ENCODE results near the gene ZNF518A. TPM values are rescaled to one million over a fixed set of nuclear protein-coding genes. Genes with fewer than 3 reads are reported as not detected.
"Not testable (repeated sequence)": the region's sequence is repeated elsewhere in the genome, so short reads cannot be mapped to it uniquely, and the experiment has no call there.

ZNF518A gene
- total RNA-seq, 2 experiments from 2014 or later: 22.0 to 22.7 TPM

- Mint-ChIP-seq H3K4me3 (no peak overlapping the region), H3K27me3 (peaks cover 6% of the 10 kb centered on the region), H3K4me1 (peaks cover 1% of the 10 kb centered on the region), H3K9me3 (peaks cover 26% of the 10 kb centered on the region), H3K36me3 (peaks cover 21% of the 10 kb centered on the region), H3K27ac (no peak overlapping the region)
- DNase-seq: no peak
- ATAC-seq (ENCODE audit: low read depth): no peak
- POLR2A ChIA-PET: no interaction called here
Measured at GRCh38 chr10:96168546-96168945, 38.4 kb downstream of the ZNF518A start.

DNA sequence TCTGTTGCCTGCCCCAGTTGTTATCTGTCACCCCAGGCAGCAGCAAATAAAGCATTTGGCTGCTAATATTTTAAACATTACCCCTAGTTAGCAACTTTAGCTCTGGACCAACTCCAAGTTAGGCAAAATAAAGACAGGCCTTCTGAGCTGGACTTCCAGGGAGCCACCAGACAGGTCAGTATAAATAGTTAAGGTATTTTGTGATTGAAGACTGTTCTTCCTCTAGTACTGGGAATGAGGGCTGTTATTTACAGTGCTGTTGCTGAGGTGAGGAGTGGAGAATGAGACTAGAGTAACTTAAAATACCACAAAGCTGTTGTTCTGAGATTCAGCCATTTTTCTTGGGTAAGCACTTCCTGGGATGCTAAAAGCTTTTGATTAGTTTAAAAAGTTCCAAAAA lies 40.1 kb downstream of the ZNF518A start:
- no peak overlapping the region for H3K27ac Mint-ChIP-seq
- no peak for DNase-seq
- POLR2A ChIA-PET: no interaction called here
- peaks cover 24% of the 10 kb centered on the region for H3K9me3 Mint-ChIP-seq
- peaks cover 12% of the 10 kb centered on the region for H3K36me3 Mint-ChIP-seq
- no peak for ATAC-seq (ENCODE audit: low read depth)
- H3K4me3 Mint-ChIP-seq: no peak overlapping the region
- no peaks in the 10 kb centered on the region for H3K4me1 Mint-ChIP-seq
- H3K27me3 Mint-ChIP-seq: peaks cover 15% of the 10 kb centered on the region

- POLR2A ChIA-PET: no interaction called here
- H3K4me1 Mint-ChIP-seq: no peaks in the 10 kb centered on the region
- no peak overlapping the region for H3K27ac Mint-ChIP-seq
- DNase-seq (no peak), ATAC-seq (ENCODE audit: low read depth) (no peak)
- H3K9me3 Mint-ChIP-seq: peaks cover 26% of the 10 kb centered on the region
- H3K36me3 Mint-ChIP-seq: peaks cover 7% of the 10 kb centered on the region
- H3K4me3 Mint-ChIP-seq: no peak overlapping the region
- H3K27me3 Mint-ChIP-seq: peaks cover 22% of the 10 kb centered on the region
Measured at GRCh38 chr10:96172666-96173065, 42.6 kb downstream of the ZNF518A start.

DNA sequence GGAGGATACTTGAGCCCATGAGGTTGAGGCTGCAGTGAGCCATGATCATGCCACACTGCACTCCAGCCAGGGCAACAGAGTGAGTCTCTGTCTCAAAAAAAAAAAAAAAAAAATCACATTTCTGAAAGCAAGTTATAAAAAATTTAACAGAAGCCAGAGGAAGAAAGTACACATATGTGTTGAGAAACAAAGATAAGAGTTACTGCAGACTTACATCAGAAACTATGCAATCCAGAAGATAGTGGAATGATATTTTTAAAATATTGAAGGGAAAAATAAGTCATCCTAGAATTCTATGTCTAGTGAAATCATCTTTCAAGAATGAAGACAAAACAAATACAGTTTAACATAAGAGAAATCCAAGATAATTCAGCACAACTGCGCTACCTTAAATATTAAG lies 46.9 kb downstream of the ZNF518A start:
- POLR2A ChIA-PET: no interaction called here

GRCh38 chr10:96188421-96188820 lies 58.3 kb downstream of the ZNF518A start:
- H3K36me3 Mint-ChIP-seq: no peaks in the 10 kb centered on the region
- peaks cover 4% of the 10 kb centered on the region for H3K9me3 Mint-ChIP-seq
- peaks cover 13% of the 10 kb centered on the region for H3K27me3 Mint-ChIP-seq
- no peak overlapping the region for H3K4me3 Mint-ChIP-seq
- POLR2A ChIA-PET: no interaction called here
- H3K27ac Mint-ChIP-seq: no peak overlapping the region
- ATAC-seq (ENCODE audit: low read depth) (no peak), DNase-seq (no peak)
- no peaks in the 10 kb centered on the region for H3K4me1 Mint-ChIP-seq

More for the DNA sequence above, 46.9 kb downstream of the ZNF518A start:
- Mint-ChIP-seq H3K27me3 (peaks cover 33% of the 10 kb centered on the region), H3K4me3 (no peak overlapping the region), H3K27ac (no peak overlapping the region), H3K36me3 (peaks cover 3% of the 10 kb centered on the region), H3K4me1 (no peaks in the 10 kb centered on the region), H3K9me3 (peaks cover 19% of the 10 kb centered on the region)
- DNase-seq (no peak), ATAC-seq (ENCODE audit: low read depth) (no peak)

GRCh38 chr10:96188916-96189315 lies 58.8 kb downstream of the ZNF518A start:
- Mint-ChIP-seq H3K27ac (no peak overlapping the region), H3K9me3 (peaks cover 2% of the 10 kb centered on the region), H3K27me3 (peaks cover 11% of the 10 kb centered on the region), H3K36me3 (no peaks in the 10 kb centered on the region), H3K4me3 (no peak overlapping the region), H3K4me1 (no peaks in the 10 kb centered on the region)
- no peak for DNase-seq
- POLR2A ChIA-PET: no interaction called here
- no peak for ATAC-seq (ENCODE audit: low read depth)

DNA sequence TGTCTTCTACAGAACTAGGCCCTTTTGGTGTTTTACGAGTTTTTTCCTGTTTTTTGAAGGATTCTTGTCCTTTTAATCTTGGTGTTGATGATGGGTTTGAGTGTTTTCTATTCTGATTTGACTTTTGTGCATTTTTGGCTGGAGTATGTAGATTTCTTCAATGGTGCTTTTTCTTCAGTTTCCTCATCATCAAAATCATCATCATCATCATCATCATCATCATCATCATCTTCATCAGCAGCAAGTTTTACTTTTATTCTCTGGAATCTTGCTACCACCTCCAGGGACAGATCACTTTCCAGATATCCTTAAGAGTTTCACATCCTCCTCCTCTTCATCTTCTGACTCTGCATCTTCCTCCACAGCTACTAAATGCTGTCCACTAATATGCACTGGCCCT lies 59.4 kb downstream of the ZNF518A start:
- peaks cover 14% of the 10 kb centered on the region for H3K27me3 Mint-ChIP-seq
- H3K4me3 Mint-ChIP-seq; ATAC-seq (ENCODE audit: low read depth): not testable (repeated sequence)

GRCh38 chr10:96201525-96201924 lies 71.4 kb downstream of the ZNF518A start:
- no peak for DNase-seq
- Mint-ChIP-seq H3K27ac (no peak overlapping the region), H3K36me3 (no peaks in the 10 kb centered on the region), H3K4me3 (no peak overlapping the region), H3K27me3 (peaks cover 7% of the 10 kb centered on the region), H3K9me3 (no peaks in the 10 kb centered on the region), H3K4me1 (no peaks in the 10 kb centered on the region)
- no peak for ATAC-seq (ENCODE audit: low read depth)
- POLR2A ChIA-PET: no interaction called here

More for the DNA sequence above, 59.4 kb downstream of the ZNF518A start:
- POLR2A ChIA-PET, H3K36me3 Mint-ChIP-seq, H3K9me3 Mint-ChIP-seq, H3K27ac Mint-ChIP-seq, DNase-seq, H3K4me1 Mint-ChIP-seq: not testable (repeated sequence)

DNA sequence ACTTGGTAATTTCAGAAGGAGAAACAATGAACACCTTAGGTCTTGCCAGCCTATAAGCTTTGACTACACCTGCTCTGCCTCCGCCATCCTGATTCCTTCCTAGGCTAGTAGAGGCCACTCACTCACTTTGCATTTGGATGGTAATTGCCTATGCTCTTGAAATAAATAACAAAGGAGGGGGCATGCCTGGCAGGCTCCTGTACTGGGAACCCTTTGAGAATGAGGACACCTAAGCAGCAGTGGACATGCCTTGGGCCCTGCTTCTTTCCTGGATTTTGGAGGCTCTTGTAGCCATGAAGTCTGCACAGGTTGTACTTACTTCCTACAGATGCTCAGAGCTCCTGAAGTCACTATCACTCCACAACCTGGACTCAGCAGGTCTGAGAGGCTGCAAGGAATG lies 75.5 kb downstream of the ZNF518A start:
- Mint-ChIP-seq H3K4me3 (no peak overlapping the region), H3K27me3 (peaks cover 4% of the 10 kb centered on the region), H3K27ac (no peak overlapping the region), H3K4me1 (no peaks in the 10 kb centered on the region), H3K36me3 (no peaks in the 10 kb centered on the region), H3K9me3 (no peaks in the 10 kb centered on the region)
- POLR2A ChIA-PET: no interaction called here
- ATAC-seq (ENCODE audit: low read depth) (no peak), DNase-seq (no peak)

GRCh38 chr10:96208271-96208670 lies 78.2 kb downstream of the ZNF518A start:
- ATAC-seq (ENCODE audit: low read depth) (no peak), DNase-seq (no peak)
- H3K27me3 Mint-ChIP-seq: peaks cover 4% of the 10 kb centered on the region
- no peak overlapping the region for H3K27ac Mint-ChIP-seq
- POLR2A ChIA-PET: no interaction called here
- H3K4me1 Mint-ChIP-seq: no peaks in the 10 kb centered on the region
- no peaks in the 10 kb centered on the region for H3K9me3 Mint-ChIP-seq
- no peak overlapping the region for H3K4me3 Mint-ChIP-seq
- no peaks in the 10 kb centered on the region for H3K36me3 Mint-ChIP-seq

GRCh38 chr10:96208946-96209345 lies 78.8 kb downstream of the ZNF518A start:
- DNase-seq (no peak), ATAC-seq (ENCODE audit: low read depth) (no peak)
- no peak overlapping the region for H3K4me3 Mint-ChIP-seq
- H3K4me1 Mint-ChIP-seq: no peaks in the 10 kb centered on the region
- no peaks in the 10 kb centered on the region for H3K9me3 Mint-ChIP-seq
- H3K27ac Mint-ChIP-seq: no peak overlapping the region
- H3K36me3 Mint-ChIP-seq: no peaks in the 10 kb centered on the region
- POLR2A ChIA-PET: no interaction called here
- H3K27me3 Mint-ChIP-seq: peaks cover 4% of the 10 kb centered on the region

DNA sequence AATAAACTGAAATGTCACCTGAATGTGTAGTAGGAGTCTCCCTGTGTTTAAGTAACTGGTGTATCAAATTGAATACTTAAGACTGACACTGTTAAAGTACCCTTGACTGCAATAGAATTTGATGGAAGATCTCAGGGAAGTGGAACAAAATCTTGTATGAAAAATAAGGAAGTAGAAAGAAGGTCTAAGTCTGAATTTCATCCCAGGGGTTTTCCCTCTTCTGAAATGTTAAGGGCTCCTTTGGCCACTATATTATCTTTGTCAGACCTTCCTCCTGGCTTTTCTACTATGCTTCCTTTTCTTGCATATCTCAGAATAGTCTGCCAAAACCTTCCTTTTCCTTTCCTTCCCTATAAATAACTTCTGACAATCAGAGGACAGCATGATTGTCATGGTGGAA lies 81.7 kb downstream of the ZNF518A start:
- no peak overlapping the region for H3K27ac Mint-ChIP-seq
- no peak for ATAC-seq (ENCODE audit: low read depth)

GRCh38 chr10:96212911-96213310 lies 82.8 kb downstream of the ZNF518A start:
- no peak for DNase-seq
- no peak overlapping the region for H3K27ac Mint-ChIP-seq
- no peaks in the 10 kb centered on the region for H3K4me1 Mint-ChIP-seq

More for the DNA sequence above, 81.7 kb downstream of the ZNF518A start:
- Mint-ChIP-seq H3K9me3 (no peaks in the 10 kb centered on the region), H3K27me3 (no peaks in the 10 kb centered on the region), H3K4me1 (no peaks in the 10 kb centered on the region), H3K4me3 (no peak overlapping the region), H3K36me3 (no peaks in the 10 kb centered on the region)
- POLR2A ChIA-PET: no interaction called here
- DNase-seq: no peak

More at GRCh38 chr10:96212911-96213310, 82.8 kb downstream of the ZNF518A start:
- no peaks in the 10 kb centered on the region for H3K36me3 Mint-ChIP-seq
- peaks cover 4% of the 10 kb centered on the region for H3K27me3 Mint-ChIP-seq
- H3K9me3 Mint-ChIP-seq: no peaks in the 10 kb centered on the region
- H3K4me3 Mint-ChIP-seq: no peak overlapping the region
- ATAC-seq (ENCODE audit: low read depth): no peak
- POLR2A ChIA-PET: no interaction called here

Measured in activated naive CD8-positive, alpha-beta T cell treated with anti-CD3 and anti-CD28 coated beads, Interleukin-2, amount 10 ng/mL, durations not matched to agents 7 days and 5 days (primary cell).